HCT116 (cell line): Measurements from ENCODE around the gene TNS3.

Experiments used
- EZH2 ChIP-seq: fragments of 200-600 bp; sonication (generic); IDR thresholded peaks from 2 replicates; pipeline ENCODE4 v1.6.1; 2017; ENCODE audit warnings: antibody characterized with exemption, mixed run types
- POLR2A ChIP-seq: IDR thresholded peaks from 2 replicates; pipeline ENCODE4 v1.7.0; 2011; ENCODE audit warnings: borderline replicate concordance; ENCODE audit not compliant: insufficient read depth, insufficient read length; ENCODE audit errors: extremely low read depth
- POLR2AphosphoS5 ChIP-seq: IDR thresholded peaks from 2 replicates; pipeline ENCODE4 v1.6.1; 2011; ENCODE audit warnings: mild to moderate bottlenecking, low read depth, low read length, moderate library complexity
- SIN3A ChIP-seq: IDR thresholded peaks from 2 replicates; pipeline ENCODE4 v1.6.1; 2012; ENCODE audit warnings: low read depth
- SP1 ChIP-seq: IDR thresholded peaks from 2 replicates; pipeline ENCODE4 v1.6.1; 2012; ENCODE audit warnings: low read depth
- TF ChIP-seq, protein P1 (sequence below), 3 experiments: fragments of 200-600 bp in 1 of 3; sonication (generic) in 1 of 3; IDR thresholded peaks in 2 of 3; conservative IDR thresholded peaks in 1 of 3; 2 replicates each; pipeline ENCODE4 v1.5.1; 2012 to 2017; ENCODE audit warnings: low read depth in 2 of 3, low read length in 2 of 3, antibody characterized with exemption in 1 of 3, borderline replicate concordance in 1 of 3, control low read depth in 1 of 3, mild to moderate bottlenecking in 1 of 3, mixed read lengths in 1 of 3, mixed run types in 1 of 3, moderate library complexity in 1 of 3; ENCODE audit not compliant: insufficient read depth in 1 of 3
- TF ChIP-seq, protein P2 (sequence below): IDR thresholded peaks from 2 replicates; pipeline ENCODE4 v1.6.1; 2012; ENCODE audit warnings: low read depth
- TF ChIP-seq, protein P3 (sequence below): IDR thresholded peaks from 2 replicates; pipeline ENCODE4 v1.6.1; 2012
- TF ChIP-seq, protein P4 (sequence below): IDR thresholded peaks from 2 replicates; pipeline ENCODE4 v1.6.1; 2011; ENCODE audit warnings: mild to moderate bottlenecking, low read length, moderate library complexity; ENCODE audit not compliant: insufficient replicate concordance; ENCODE audit errors: extremely low read depth

DNA sequence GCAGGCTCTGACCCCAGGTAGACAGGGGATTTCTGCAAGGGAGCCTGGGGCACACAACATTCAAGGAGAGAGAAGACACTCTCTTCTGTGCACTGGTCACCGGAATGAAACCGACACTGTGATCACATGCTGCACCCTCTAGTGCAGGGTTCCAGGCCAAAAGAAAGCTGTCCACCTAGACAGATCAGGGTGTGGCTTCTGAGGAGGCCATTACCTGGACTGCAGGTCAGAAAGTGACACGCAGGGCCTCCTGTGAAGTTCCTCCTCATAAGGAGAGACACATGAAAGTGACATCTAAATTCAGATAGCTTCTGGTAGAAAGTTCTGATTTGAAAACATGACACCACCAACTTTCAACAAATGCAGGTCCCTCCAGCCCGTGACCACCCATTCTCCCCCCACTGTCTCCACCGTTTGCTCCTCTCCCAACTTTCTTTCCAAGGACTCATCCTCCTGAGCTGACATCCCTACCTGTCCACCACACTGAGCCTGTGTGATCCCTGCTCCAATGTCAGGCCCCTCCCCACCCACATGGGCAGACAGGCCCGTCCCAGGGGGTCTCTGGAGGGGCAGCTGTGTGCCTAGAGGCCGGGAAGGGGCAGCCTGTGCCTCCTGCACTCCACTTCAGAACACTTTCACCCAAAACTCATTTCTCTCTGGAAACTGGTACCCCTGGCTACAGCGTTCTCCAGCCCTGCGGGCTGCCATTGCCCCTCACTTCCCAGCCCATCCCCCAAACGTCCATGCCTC lies 198.0 kb downstream of the TNS3 start:
- TF ChIP-seq, protein P1, sequence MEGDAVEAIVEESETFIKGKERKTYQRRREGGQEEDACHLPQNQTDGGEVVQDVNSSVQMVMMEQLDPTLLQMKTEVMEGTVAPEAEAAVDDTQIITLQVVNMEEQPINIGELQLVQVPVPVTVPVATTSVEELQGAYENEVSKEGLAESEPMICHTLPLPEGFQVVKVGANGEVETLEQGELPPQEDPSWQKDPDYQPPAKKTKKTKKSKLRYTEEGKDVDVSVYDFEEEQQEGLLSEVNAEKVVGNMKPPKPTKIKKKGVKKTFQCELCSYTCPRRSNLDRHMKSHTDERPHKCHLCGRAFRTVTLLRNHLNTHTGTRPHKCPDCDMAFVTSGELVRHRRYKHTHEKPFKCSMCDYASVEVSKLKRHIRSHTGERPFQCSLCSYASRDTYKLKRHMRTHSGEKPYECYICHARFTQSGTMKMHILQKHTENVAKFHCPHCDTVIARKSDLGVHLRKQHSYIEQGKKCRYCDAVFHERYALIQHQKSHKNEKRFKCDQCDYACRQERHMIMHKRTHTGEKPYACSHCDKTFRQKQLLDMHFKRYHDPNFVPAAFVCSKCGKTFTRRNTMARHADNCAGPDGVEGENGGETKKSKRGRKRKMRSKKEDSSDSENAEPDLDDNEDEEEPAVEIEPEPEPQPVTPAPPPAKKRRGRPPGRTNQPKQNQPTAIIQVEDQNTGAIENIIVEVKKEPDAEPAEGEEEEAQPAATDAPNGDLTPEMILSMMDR (IDR thresholded peaks at IDR 0.05 in 2 of 3, conservative IDR thresholded peaks at IDR 0.05 in 1 of 3; ENCODE audit: borderline replicate concordance in 1 of 3, insufficient read depth in 1 of 3, low read depth in 2 of 3, low read length in 2 of 3): no peak
- TF ChIP-seq POLR2AphosphoS5 (no peak), EZH2 (no peak), POLR2A (no peak), SP1 (no peak), SIN3A (no peak)
- TF ChIP-seq, protein P2, sequence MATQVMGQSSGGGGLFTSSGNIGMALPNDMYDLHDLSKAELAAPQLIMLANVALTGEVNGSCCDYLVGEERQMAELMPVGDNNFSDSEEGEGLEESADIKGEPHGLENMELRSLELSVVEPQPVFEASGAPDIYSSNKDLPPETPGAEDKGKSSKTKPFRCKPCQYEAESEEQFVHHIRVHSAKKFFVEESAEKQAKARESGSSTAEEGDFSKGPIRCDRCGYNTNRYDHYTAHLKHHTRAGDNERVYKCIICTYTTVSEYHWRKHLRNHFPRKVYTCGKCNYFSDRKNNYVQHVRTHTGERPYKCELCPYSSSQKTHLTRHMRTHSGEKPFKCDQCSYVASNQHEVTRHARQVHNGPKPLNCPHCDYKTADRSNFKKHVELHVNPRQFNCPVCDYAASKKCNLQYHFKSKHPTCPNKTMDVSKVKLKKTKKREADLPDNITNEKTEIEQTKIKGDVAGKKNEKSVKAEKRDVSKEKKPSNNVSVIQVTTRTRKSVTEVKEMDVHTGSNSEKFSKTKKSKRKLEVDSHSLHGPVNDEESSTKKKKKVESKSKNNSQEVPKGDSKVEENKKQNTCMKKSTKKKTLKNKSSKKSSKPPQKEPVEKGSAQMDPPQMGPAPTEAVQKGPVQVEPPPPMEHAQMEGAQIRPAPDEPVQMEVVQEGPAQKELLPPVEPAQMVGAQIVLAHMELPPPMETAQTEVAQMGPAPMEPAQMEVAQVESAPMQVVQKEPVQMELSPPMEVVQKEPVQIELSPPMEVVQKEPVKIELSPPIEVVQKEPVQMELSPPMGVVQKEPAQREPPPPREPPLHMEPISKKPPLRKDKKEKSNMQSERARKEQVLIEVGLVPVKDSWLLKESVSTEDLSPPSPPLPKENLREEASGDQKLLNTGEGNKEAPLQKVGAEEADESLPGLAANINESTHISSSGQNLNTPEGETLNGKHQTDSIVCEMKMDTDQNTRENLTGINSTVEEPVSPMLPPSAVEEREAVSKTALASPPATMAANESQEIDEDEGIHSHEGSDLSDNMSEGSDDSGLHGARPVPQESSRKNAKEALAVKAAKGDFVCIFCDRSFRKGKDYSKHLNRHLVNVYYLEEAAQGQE: no peak
- TF ChIP-seq, protein P3, sequence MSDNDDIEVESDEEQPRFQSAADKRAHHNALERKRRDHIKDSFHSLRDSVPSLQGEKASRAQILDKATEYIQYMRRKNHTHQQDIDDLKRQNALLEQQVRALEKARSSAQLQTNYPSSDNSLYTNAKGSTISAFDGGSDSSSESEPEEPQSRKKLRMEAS: no peak
- TF ChIP-seq, protein P4, sequence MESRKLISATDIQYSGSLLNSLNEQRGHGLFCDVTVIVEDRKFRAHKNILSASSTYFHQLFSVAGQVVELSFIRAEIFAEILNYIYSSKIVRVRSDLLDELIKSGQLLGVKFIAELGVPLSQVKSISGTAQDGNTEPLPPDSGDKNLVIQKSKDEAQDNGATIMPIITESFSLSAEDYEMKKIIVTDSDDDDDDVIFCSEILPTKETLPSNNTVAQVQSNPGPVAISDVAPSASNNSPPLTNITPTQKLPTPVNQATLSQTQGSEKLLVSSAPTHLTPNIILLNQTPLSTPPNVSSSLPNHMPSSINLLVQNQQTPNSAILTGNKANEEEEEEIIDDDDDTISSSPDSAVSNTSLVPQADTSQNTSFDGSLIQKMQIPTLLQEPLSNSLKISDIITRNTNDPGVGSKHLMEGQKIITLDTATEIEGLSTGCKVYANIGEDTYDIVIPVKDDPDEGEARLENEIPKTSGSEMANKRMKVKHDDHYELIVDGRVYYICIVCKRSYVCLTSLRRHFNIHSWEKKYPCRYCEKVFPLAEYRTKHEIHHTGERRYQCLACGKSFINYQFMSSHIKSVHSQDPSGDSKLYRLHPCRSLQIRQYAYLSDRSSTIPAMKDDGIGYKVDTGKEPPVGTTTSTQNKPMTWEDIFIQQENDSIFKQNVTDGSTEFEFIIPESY: no peak
